HG03103 (cell line): ENCODE data around the gene TTC39C.

Experiments used
- ATAC-seq: cut with Tn5 transposase; IDR thresholded peaks from one replicate; pipeline ENCODE4 v1.9.1; 2021; ENCODE audit warnings: low read depth; ENCODE audit not compliant: unreplicated experiment

Gene TTC39C

DNA sequence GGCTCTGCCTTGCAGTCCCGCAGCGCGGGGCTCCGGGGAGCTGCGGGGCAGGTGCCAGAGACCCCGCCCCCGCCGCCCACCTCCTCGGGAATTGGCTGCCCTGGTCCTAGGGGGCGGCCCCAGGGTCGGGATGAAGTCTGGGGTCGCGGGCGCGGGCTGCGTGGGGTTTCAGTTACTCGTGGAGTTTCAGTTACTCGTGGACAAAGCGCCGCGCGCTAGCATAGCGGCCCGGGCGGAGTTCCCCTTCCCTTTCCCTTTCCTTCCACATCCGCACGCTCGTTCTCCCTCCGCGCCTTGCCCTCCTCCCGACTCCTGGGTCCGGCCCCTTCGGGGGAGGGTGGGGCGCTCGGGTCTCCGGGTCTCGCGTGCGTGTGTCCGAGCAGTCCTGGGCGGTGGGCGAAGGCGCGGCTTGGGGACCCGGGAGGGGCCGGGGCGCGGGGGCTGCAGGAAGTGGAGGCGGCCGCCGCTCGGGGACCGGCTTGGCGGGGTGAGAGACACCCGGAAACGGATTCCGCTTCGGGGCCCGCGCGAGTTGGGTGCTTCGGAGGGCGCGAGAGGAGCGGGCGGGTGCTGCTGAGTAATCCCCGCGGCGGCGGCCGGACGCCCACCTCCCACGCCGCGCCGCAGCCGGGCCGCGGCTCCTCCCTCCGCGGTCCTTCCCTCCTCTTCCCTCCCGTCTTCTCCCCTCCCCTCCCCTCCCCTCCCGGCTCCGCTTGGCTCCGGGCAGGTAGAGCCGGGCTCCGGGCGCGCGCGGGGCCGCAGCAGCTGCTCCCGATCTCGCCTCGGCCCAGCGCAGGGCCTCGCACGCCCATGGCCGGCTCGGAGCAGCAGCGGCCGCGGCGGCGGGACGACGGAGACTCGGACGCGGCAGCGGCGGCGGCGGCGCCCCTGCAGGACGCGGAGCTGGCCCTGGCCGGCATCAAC lies at the start of gene TTC39C:
TTC39C (plus strand) TSS at position 693 of the 924 bp plus-strand sequence; CDS start at position 811, 118 bp downstream.
- ATAC-seq = peak; percentile 39

DNA sequence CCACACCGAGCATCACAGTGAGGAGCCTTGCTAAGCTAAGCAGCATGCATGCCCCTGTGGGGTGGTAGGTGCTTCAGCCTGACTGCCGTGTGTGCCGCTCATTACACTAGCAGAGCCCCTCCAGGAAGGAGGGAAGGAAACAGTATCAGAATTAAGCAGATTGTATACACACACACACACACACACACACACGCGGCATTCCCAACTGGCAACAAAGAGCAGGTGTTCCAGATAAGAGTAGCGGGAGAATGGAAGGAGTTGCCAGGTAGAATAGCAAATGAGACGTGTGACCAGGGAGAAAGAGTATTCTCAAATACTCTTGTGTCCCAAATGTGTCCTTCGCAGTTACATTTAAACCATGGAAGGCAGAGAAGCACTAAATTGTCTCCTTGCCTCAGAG lies 47.6 kb upstream of the TTC39C start:
- ATAC-seq = no peak

GRCh38 chr18:23967321-23968089 lies 47.0 kb upstream of the TTC39C start:
- ATAC-seq = peak; percentile 45

GRCh38 chr18:23968638-23969604 lies 45.6 kb upstream of the TTC39C start:
- ATAC-seq = no peak

DNA sequence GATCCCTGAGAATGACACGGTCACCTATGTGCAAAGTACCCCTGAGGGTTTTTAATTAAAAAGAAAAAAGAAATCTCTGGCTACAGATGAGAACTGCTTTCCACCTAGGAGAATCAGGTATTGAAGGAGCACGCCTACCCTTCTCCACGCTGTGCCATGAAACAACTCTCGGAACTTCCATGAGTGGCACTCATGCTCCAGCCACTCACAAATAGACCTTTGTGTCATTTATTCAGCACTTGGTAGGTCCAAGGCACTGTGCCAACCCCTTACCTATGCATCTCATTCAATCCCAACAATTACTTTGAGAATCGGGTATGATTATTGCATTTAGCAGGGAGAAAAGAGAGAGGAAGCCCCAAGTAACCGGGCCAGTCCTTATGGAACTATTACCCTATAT lies 44.9 kb upstream of the TTC39C start:
- ATAC-seq = no peak

GRCh38 chr18:23970161-23971096 lies 44.1 kb upstream of the TTC39C start:
- no peak for ATAC-seq

DNA sequence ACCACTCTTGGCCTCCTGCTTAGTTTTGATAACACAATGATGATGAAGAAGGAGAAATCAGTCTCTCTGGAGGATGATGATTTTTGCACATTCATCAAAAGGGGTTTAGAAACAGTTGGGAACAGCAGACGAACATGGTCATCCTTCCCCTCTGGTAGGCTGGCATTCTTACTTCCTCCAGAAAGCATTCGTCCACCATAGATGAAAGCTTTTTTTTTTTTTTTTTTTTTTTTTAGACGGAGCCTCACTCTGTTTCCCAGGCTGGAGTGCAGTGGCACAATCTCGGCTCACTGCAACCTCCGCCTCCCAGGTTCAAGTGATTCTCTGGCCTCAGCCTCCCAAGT lies 43.5 kb upstream of the TTC39C start:
- ATAC-seq = no peak

DNA sequence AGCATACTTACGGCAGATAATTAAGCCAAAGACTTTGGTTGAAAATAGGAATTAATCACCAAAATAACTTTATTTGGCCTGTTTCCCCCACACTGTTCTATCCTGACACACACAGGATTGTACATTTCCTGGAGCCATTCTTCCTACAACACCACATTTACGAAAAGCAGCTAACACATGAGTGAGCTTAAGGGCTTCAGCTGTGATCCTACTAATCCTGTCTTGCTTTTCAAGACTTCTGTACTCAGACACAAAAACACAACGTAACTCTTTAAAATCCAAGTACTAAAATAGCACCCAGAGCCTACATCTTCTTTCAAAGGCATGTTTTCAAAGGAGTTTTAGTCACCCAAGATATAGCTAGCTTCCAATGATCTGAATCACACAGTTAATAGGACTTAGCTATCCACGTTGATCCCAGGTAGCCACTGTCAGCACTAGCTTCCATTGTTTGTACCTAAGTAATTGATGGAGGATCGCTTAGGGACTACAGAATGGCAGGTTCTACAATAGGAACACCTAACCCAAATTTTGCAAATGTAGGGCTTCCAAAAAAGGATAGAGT lies 42.8 kb upstream of the TTC39C start:
- no peak for ATAC-seq

GRCh38 chr18:23972453-23972852 lies 42.1 kb upstream of the TTC39C start:
- ATAC-seq = peak; percentile 50

GRCh38 chr18:23977103-23977502 lies 37.5 kb upstream of the TTC39C start:
- ATAC-seq = no peak

- ATAC-seq = no peak
Measured at GRCh38 chr18:23977719-23978483, 36.7 kb upstream of the TTC39C start.

DNA sequence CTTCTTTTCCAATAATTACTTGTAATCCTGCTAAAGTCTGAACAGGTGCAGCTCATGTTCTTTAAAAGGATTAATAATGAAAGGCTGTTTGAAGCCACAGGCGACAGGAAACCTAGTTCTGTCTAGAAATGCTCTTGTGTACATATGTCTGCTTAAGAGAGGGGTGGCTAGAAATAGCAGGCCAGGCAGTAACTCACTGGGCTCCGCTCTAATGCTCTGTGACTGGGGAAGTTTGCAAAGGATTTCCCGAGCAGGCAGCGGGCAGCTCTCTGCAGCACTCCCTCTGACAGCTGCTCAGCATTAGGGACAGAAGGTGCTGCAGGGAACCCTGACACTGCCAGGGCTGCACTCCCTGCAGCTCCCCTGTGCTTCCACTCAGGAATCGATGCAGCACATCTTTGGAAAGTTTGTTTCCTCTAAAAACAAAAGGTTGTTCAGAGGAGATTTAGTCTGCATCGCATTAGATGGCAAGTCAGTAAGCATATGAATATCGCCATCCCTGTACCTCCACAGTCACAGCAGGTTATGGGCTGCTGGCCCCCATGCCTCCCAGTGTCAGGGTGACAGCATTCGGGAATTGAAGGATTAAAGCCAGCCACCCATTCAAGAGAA lies 33.1 kb upstream of the TTC39C start:
- ATAC-seq = peak; percentile 84

DNA sequence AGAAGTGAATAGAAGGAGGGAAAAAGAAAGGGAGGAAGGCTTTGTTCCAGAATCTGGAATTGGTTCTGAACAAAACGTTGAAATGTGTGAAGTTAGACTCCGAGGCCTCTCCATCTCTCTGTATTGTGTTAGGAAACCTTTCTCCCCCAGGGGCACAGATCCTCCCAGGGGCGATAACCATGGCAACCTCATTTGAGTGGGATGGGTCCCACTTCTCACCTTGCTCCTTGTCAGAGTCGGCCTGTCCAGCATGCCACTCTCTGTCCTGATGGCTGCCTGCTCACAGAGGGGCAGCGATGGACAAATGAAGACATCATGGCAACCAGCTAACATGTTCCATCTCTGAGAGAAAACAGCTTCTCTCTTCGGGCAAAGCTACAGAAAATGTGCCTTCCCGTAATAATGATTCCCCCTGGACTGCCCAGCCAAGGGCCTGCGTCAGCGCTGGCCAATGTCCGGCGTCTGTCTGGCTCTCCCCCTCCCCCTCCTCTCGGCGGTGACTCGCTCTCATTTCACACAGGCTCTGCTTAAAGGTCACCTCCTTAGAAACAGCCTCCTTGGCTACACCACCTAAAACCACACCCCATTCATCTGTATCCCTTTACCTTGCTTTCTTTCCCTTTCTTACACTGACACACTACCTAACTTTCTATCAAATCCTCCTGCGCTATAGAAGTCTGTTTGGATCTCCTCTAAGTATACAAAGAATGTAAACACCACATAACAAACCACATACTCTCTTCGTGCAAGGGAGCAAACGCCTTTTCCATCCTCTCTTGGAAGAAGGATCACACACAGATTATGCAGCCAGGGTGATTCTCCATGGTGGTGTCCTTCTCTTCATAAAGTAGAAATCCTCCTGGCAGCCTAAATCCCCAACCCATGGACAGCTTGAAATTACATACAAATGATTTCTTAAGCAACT lies 32.1 kb upstream of the TTC39C start:
- no peak for ATAC-seq

GRCh38 chr18:23983112-23983511 lies 31.4 kb upstream of the TTC39C start:
- ATAC-seq = no peak

GRCh38 chr18:23986600-23987359 lies 27.8 kb upstream of the TTC39C start:
- ATAC-seq = peak; percentile 58
